Measurements from ENCODE around the gene TADA2B. TPM values are rescaled to one million over a fixed set of nuclear protein-coding genes. Genes with fewer than 3 reads are reported as not detected.

TADA2B gene
- polyA plus RNA-seq, result 10 to 100 TPM; 13.5 to 20.8 (median 14.6) TPM
- long read RNA-seq, donor 1, full-length matches to known transcripts, result 35 of 35 reads
- long read RNA-seq, donor 1, partial matches to known transcripts, result 0 of 35 reads
- long read RNA-seq, donor 1, other reads (novel, unspliced or antisense), result 0 of 35 reads
- long read RNA-seq, donor 2, full-length matches to known transcripts, result 4 of 4 reads
- long read RNA-seq, donor 2, partial matches to known transcripts, result 0 of 4 reads
- long read RNA-seq, donor 2, other reads (novel, unspliced or antisense), result 0 of 4 reads
- long read RNA-seq, donor 3, full-length matches to known transcripts, result 14 of 14 reads
- long read RNA-seq, donor 3, partial matches to known transcripts, result 0 of 14 reads
- long read RNA-seq, donor 3, other reads (novel, unspliced or antisense), result 0 of 14 reads
- long read RNA-seq, donor 4, partial matches to known transcripts, result 0 of 1 reads
- long read RNA-seq, donor 4, other reads (novel, unspliced or antisense), result 0 of 1 reads
- long read RNA-seq, donor 5, full-length matches to known transcripts, result 10 of 10 reads
- long read RNA-seq, donor 5, partial matches to known transcripts, result 0 of 10 reads
- long read RNA-seq, donor 5, other reads (novel, unspliced or antisense), result 0 of 10 reads
- long read RNA-seq, donor 6, full-length matches to known transcripts, result 7 of 7 reads
- long read RNA-seq, donor 6, partial matches to known transcripts, result 0 of 7 reads
- long read RNA-seq, donor 6, other reads (novel, unspliced or antisense), result 0 of 7 reads
- long read RNA-seq, donor 7, result 0 reads
- long read RNA-seq, donor 8, partial matches to known transcripts, result 0 of 1 reads
- long read RNA-seq, donor 8, other reads (novel, unspliced or antisense), result 0 of 1 reads
- long read RNA-seq, donor 9, full-length matches to known transcripts, result 4 of 4 reads
- long read RNA-seq, donor 9, partial matches to known transcripts, result 0 of 4 reads
- long read RNA-seq, donor 9, other reads (novel, unspliced or antisense), result 0 of 4 reads
- long read RNA-seq, donor 10, full-length matches to known transcripts, result 12 of 12 reads
- long read RNA-seq, donor 10, partial matches to known transcripts, result 0 of 12 reads
- long read RNA-seq, donor 10, other reads (novel, unspliced or antisense), result 0 of 12 reads

GRCh38 chr4:7043284-7044136 is at the start of gene TADA2B:
TADA2B (plus strand) TSS chr4:7043372; CDS start chr4:7043580, 208 bp downstream.
- Histone ChIP-seq H3K4me1 (ENCODE audit: control insufficient read depth in 3 of 3, insufficient read depth in 2 of 3, low read depth in 1 of 3, low read length in 2 of 3) (peaks cover 0 to 21% (median 16%) of the 10 kb centered on the region in 3 donors), H3K36me3 (ENCODE audit: control insufficient read depth in 3 of 3, insufficient read depth in 2 of 3, low read depth in 1 of 3, low read length in 3 of 3) (peaks cover 0 to 32% (median 0%) of the 10 kb centered on the region in 3 donors), H3K9me3 (ENCODE audit: control insufficient read depth in 2 of 2, insufficient read depth in 1 of 2, low read depth in 1 of 2, low read length in 1 of 2) (no peaks in the 10 kb centered on the region), H3K4me3 (ENCODE audit: low read depth in 1 of 3, low read length in 3 of 3) (peak within 1 kb of the TSS; percentile 88 to 97 (median 89)), H3K27ac (ENCODE audit: low read depth in 1 of 3, low read length in 2 of 3) (peak within 1 kb of the TSS; percentile 82 to 94 (median 86)), H3K27me3 (ENCODE audit: control insufficient read depth in 3 of 3, insufficient read depth in 3 of 3, low read length in 3 of 3) (peaks cover 0 to 3% (median 0%) of the 10 kb centered on the region in 3 donors)
- no peak for FAIRE-seq
- WGBS, 3 donors, result 0 to 1% (median 0%) methylated on average over 36 to 119 of the region's 119 CpGs
- peak; percentile 69 to 79 for DNase-seq

- no peak for FAIRE-seq
- Histone ChIP-seq H3K9me3 (ENCODE audit: control insufficient read depth in 2 of 2, insufficient read depth in 1 of 2, low read depth in 1 of 2, low read length in 1 of 2) (no peaks in the 10 kb centered on the region), H3K36me3 (ENCODE audit: control insufficient read depth in 3 of 3, insufficient read depth in 2 of 3, low read depth in 1 of 3, low read length in 3 of 3) (peaks cover 11 to 74% (median 12%) of the 10 kb centered on the region in 3 donors)
Observed at GRCh38 chr4:6996481-6996880, 46.7 kb upstream of the TADA2B start.

DNA sequence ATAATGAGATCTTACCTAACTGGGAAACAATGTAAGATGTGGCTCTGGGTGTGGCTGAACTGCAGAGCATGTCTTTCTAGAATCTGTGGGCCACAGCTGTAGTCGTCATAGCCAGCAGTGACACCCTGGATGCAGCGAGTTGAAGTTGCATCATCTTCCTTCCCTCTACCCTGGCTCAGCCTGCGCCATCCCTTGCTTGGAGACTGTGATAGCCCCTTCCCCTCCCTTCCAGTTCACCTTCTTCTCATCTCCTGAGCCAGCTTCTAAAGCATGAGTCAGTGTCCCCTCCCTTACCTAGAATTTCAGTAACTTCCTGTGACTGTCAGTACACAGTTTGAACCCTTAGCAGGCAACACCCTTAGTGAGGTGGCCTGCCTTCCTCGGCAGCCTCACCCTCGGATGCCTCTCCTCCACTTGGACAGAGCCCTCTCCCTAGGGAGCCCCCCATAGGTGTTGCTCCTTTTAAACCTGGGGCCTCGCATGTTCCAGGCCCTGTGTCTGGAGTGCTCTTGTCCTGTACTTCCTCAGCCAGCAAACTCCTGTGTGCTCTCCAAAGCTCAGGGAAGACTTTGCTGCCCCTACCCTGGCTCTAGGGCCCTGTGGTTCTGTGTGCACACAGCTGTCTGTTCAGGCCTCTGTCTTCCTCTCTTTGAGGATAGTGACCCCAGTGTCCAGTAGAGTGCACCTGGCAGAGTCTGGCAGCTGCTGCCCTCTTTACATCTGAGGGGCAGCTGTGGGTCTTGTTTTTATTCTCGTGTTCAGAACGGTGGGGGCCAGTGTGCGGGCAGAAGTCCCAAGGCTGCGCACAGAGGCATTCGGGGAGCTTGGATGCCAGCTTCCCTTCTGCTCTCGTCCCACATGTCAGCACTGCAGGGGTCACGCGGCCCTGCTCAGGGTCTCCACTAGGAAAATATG is 43.7 kb upstream of the TADA2B start:
- DNase-seq (no peak), FAIRE-seq (no peak)
- Histone ChIP-seq H3K4me1 (ENCODE audit: control insufficient read depth in 3 of 3, insufficient read depth in 2 of 3, low read depth in 1 of 3, low read length in 2 of 3) (no peaks in the 10 kb centered on the region), H3K36me3 (ENCODE audit: control insufficient read depth in 3 of 3, insufficient read depth in 2 of 3, low read depth in 1 of 3, low read length in 3 of 3) (peaks cover 15 to 81% (median 15%) of the 10 kb centered on the region in 3 donors), H3K27me3 (ENCODE audit: control insufficient read depth in 3 of 3, insufficient read depth in 3 of 3, low read length in 3 of 3) (no peaks in the 10 kb centered on the region), H3K27ac (ENCODE audit: low read depth in 1 of 3, low read length in 2 of 3) (no peak overlapping the region), H3K4me3 (ENCODE audit: low read depth in 1 of 3, low read length in 3 of 3) (no peak overlapping the region), H3K9me3 (ENCODE audit: control insufficient read depth in 2 of 2, insufficient read depth in 1 of 2, low read depth in 1 of 2, low read length in 1 of 2) (no peaks in the 10 kb centered on the region)
- 82 to 92% (median 89%) methylated on average over 14 of the region's 14 CpGs for WGBS, 3 donors

More at GRCh38 chr4:6996481-6996880, 46.7 kb upstream of the TADA2B start:
- WGBS, 3 donors, result 95 to 97% (median 96%) methylated on average over 12 of the region's 12 CpGs
- Histone ChIP-seq H3K27ac (ENCODE audit: low read depth in 1 of 3, low read length in 2 of 3) (no peak overlapping the region), H3K4me1 (ENCODE audit: control insufficient read depth in 3 of 3, insufficient read depth in 2 of 3, low read depth in 1 of 3, low read length in 2 of 3) (peaks cover 0 to 19% (median 0%) of the 10 kb centered on the region in 3 donors), H3K4me3 (ENCODE audit: low read depth in 1 of 3, low read length in 3 of 3) (no peak overlapping the region), H3K27me3 (ENCODE audit: control insufficient read depth in 3 of 3, insufficient read depth in 3 of 3, low read length in 3 of 3) (no peaks in the 10 kb centered on the region)
- no peak for DNase-seq

- Histone ChIP-seq H3K27ac (ENCODE audit: low read depth in 1 of 3, low read length in 2 of 3) (no peak overlapping the region), H3K4me3 (ENCODE audit: low read depth in 1 of 3, low read length in 3 of 3) (no peak overlapping the region), H3K9me3 (ENCODE audit: control insufficient read depth in 2 of 2, insufficient read depth in 1 of 2, low read depth in 1 of 2, low read length in 1 of 2) (no peaks in the 10 kb centered on the region), H3K36me3 (ENCODE audit: control insufficient read depth in 3 of 3, insufficient read depth in 2 of 3, low read depth in 1 of 3, low read length in 3 of 3) (peaks cover 15 to 80% (median 15%) of the 10 kb centered on the region in 3 donors), H3K4me1 (ENCODE audit: control insufficient read depth in 3 of 3, insufficient read depth in 2 of 3, low read depth in 1 of 3, low read length in 2 of 3) (no peaks in the 10 kb centered on the region), H3K27me3 (ENCODE audit: control insufficient read depth in 3 of 3, insufficient read depth in 3 of 3, low read length in 3 of 3) (no peaks in the 10 kb centered on the region)
- DNase-seq, result no peak
- no peak for FAIRE-seq
- WGBS, 3 donors, result 95 to 97% (median 96%) methylated on average over 18 of the region's 18 CpGs
Observed at GRCh38 chr4:7000421-7001176, 42.6 kb upstream of the TADA2B start.

DNA sequence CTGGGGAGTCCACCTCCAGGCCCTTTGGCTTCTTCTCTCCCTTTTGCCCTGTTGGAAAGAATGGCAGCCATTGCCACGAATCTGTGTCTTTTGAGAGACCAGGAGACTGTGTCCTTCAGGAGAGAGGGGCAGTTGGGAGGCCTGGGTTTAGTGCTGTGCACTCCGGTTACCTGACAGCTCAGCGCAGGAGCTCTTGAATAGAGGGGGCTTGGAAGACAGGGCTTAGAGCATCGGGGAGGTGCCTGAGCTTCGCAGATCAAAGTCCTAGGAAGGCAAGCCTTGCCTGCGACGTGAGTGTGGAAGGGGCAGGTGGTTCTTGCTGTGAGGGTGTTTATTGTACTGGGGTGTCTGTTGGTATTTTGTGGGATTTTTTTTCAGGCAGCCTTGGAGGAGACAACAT is 41.9 kb upstream of the TADA2B start:
- H3K4me3 ChIP-seq (ENCODE audit: low read depth in 1 of 3, low read length in 3 of 3), result no peak overlapping the region
- no peaks in the 10 kb centered on the region for H3K9me3 ChIP-seq (ENCODE audit: control insufficient read depth in 2 of 2, insufficient read depth in 1 of 2, low read depth in 1 of 2, low read length in 1 of 2)
- no peaks in the 10 kb centered on the region for H3K27me3 ChIP-seq (ENCODE audit: control insufficient read depth in 3 of 3, insufficient read depth in 3 of 3, low read length in 3 of 3)
- H3K27ac ChIP-seq (ENCODE audit: low read depth in 1 of 3, low read length in 2 of 3), result no peak overlapping the region
- peaks cover 0 to under 1% (median 0%) of the 10 kb centered on the region in 3 donors for H3K4me1 ChIP-seq (ENCODE audit: control insufficient read depth in 3 of 3, insufficient read depth in 2 of 3, low read depth in 1 of 3, low read length in 2 of 3)
- FAIRE-seq (no peak), DNase-seq (no peak)
- WGBS, 3 donors, result 80 to 90% (median 87%) methylated on average over 7 of the region's 7 CpGs
- peaks cover 13 to 78% (median 15%) of the 10 kb centered on the region in 3 donors for H3K36me3 ChIP-seq (ENCODE audit: control insufficient read depth in 3 of 3, insufficient read depth in 2 of 3, low read depth in 1 of 3, low read length in 3 of 3)

GRCh38 chr4:7002336-7002735 is 40.8 kb upstream of the TADA2B start:
- 92 to 97% (median 95%) methylated on average over 7 of the region's 7 CpGs for WGBS, 3 donors
- Histone ChIP-seq H3K9me3 (ENCODE audit: control insufficient read depth in 2 of 2, insufficient read depth in 1 of 2, low read depth in 1 of 2, low read length in 1 of 2) (no peaks in the 10 kb centered on the region), H3K27ac (ENCODE audit: low read depth in 1 of 3, low read length in 2 of 3) (no peak overlapping the region), H3K36me3 (ENCODE audit: control insufficient read depth in 3 of 3, insufficient read depth in 2 of 3, low read depth in 1 of 3, low read length in 3 of 3) (peaks cover 10 to 74% (median 12%) of the 10 kb centered on the region in 3 donors), H3K27me3 (ENCODE audit: control insufficient read depth in 3 of 3, insufficient read depth in 3 of 3, low read length in 3 of 3) (no peaks in the 10 kb centered on the region), H3K4me1 (ENCODE audit: control insufficient read depth in 3 of 3, insufficient read depth in 2 of 3, low read depth in 1 of 3, low read length in 2 of 3) (peaks cover 0 to 11% (median 0%) of the 10 kb centered on the region in 3 donors), H3K4me3 (ENCODE audit: low read depth in 1 of 3, low read length in 3 of 3) (no peak overlapping the region)
- no peak for DNase-seq
- no peak for FAIRE-seq
